Left ventricle myocardium inferior (tissue), 1 donor: Measurements from ENCODE around the gene TEX51. TPM values are rescaled to one million over a fixed set of nuclear protein-coding genes. Genes with fewer than 3 reads are reported as not detected.

ENCODE experiments used
- DNase-seq: peaks from one replicate; pipeline ENCODE4 v3.0.0-alpha.2; 2020
- H3K27ac ChIP-seq: fragments of 200-600 bp; replicated peaks from 2 replicates; pipeline ENCODE4 v1.8.0; 2021
- H3K27me3 ChIP-seq: fragments of 200-600 bp; 2 replicates; pipeline ENCODE4 v1.8.0; 2021; ENCODE audit warnings: low read depth
- H3K36me3 ChIP-seq: fragments of 200-600 bp; 2 replicates; pipeline ENCODE4 v1.8.0; 2021
- H3K4me1 ChIP-seq: fragments of 200-600 bp; 2 replicates; pipeline ENCODE4 v1.8.0; 2021
- H3K4me3 ChIP-seq: fragments of 200-600 bp; 2 replicates; pipeline ENCODE4 v1.8.0; 2021; ENCODE audit warnings: mild to moderate bottlenecking, moderate library complexity
- H3K9me3 ChIP-seq: fragments of 200-600 bp; replicated peaks from 2 replicates; pipeline ENCODE4 v1.8.0; 2021
- intact Hi-C: fragments of 100-400 bp; cut with micrococcal nuclease; formaldehyde crosslinking; loops from one replicate; pipeline ENCODE4 v1.11.0; 2022
- total RNA-seq: library from RNA; stranded (reverse); fragmentation: NEBNext Ultra II Directional; extraction: Animal tissue kit (Norgen Biotek cat#: 25700); gene quantifications from one replicate; pipeline ENCODE4 v1.2.1, GENCODE V29; 2021
- TF ChIP-seq, protein P1 (sequence below): fragments of 200-600 bp; IDR thresholded peaks from 2 replicates; pipeline ENCODE4 v1.8.0; 2021; ENCODE audit warnings: antibody characterized with exemption, mild to moderate bottlenecking, borderline replicate concordance
- donor health status: DM: no; HTN: yes; CAD: no; lungs with severe emphysema.

TEX51 gene
- total RNA-seq, 1 donor from 2014 or later, result not detected

DNA sequence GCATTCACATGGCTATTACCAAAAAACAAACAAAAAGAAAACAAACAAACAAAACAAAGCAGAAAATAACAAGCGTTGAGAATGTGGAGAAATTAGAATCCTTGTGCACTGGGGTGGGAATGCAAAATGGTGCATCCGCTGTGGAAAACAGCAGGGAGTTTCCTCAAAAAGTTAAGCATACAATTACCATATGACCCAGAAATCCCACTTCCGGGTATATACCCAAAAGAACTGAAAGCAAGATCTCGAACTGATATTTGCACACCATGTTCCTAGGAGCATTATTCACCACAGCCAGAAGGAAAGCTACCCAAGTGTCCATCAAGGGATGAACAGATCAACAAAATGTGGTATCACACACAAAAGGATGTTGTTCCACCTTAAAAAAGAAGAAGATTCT is 17.9 kb upstream of the TEX51 start:
- peaks cover 48% of the 10 kb centered on the region for H3K27me3 ChIP-seq
- intact Hi-C loops, result no loop called here
- H3K36me3 ChIP-seq, result no peaks in the 10 kb centered on the region
- no peak for DNase-seq
- TF ChIP-seq, protein P1, sequence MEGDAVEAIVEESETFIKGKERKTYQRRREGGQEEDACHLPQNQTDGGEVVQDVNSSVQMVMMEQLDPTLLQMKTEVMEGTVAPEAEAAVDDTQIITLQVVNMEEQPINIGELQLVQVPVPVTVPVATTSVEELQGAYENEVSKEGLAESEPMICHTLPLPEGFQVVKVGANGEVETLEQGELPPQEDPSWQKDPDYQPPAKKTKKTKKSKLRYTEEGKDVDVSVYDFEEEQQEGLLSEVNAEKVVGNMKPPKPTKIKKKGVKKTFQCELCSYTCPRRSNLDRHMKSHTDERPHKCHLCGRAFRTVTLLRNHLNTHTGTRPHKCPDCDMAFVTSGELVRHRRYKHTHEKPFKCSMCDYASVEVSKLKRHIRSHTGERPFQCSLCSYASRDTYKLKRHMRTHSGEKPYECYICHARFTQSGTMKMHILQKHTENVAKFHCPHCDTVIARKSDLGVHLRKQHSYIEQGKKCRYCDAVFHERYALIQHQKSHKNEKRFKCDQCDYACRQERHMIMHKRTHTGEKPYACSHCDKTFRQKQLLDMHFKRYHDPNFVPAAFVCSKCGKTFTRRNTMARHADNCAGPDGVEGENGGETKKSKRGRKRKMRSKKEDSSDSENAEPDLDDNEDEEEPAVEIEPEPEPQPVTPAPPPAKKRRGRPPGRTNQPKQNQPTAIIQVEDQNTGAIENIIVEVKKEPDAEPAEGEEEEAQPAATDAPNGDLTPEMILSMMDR, result no peak
- H3K4me3 ChIP-seq, result no peak overlapping the region
- H3K9me3 ChIP-seq, result peaks cover 15% of the 10 kb centered on the region
- H3K27ac ChIP-seq, result no peak overlapping the region
- H3K4me1 ChIP-seq, result peaks cover 2% of the 10 kb centered on the region

DNA sequence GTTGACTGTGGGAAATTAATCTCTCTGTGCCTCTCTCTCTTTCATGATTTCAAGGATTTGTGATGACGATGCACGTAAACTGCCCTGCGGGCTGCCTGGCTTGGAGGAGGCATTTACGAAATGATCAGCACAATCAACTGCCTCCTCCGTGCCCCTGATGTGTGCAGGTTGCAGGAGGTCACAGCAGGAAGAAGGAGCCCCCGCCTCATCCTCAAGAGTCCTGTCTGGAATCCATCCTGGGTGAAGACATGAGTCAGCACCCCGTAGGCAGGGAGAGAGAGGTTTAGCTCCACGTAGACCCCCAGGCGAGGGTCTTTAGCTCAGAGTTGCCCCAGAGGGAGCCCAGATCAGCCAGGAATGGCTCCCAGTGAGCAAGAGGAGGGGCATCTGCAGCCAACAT is 17.1 kb upstream of the TEX51 start:
- TF ChIP-seq, protein P1, result no peak
- Histone ChIP-seq H3K27ac (no peak overlapping the region), H3K4me3 (no peak overlapping the region), H3K9me3 (peaks cover 8% of the 10 kb centered on the region), H3K27me3 (peaks cover 55% of the 10 kb centered on the region), H3K36me3 (no peaks in the 10 kb centered on the region), H3K4me1 (peaks cover 9% of the 10 kb centered on the region)
- no peak for DNase-seq
- intact Hi-C loops, result no loop called here

DNA sequence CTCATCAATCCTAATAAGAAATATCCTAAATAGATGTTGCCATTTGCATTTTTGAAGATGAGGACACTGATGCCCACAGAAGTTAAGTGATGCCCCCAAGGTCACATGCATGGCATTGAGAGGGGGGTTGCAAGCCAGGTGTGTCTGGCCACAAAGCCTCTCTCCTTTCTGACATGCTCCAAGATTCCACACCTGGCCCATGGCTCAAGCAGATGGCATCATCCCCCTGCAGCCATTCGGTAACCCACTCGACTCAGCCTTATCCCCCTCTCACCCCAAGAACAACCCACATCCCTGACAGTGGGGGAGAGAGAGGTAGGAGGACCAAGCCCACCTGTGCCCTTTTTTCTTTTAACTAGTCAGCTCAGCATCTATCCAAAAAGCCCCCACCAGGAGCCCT is 16.5 kb upstream of the TEX51 start:
- TF ChIP-seq, protein P1, result no peak
- H3K4me3 ChIP-seq, result no peak overlapping the region
- DNase-seq, result no peak
- peaks cover 61% of the 10 kb centered on the region for H3K27me3 ChIP-seq
- H3K36me3 ChIP-seq, result no peaks in the 10 kb centered on the region
- peaks cover 2% of the 10 kb centered on the region for H3K9me3 ChIP-seq
- peaks cover 9% of the 10 kb centered on the region for H3K4me1 ChIP-seq
- intact Hi-C loops, result no loop called here
- H3K27ac ChIP-seq, result no peak overlapping the region

GRCh38 chr2:126882736-126883665 is 15.7 kb upstream of the TEX51 start:
- H3K4me3 ChIP-seq, result no peak overlapping the region
- intact Hi-C loops, result no loop called here
- H3K27me3 ChIP-seq, result peaks cover 69% of the 10 kb centered on the region
- no peak overlapping the region for H3K27ac ChIP-seq
- no peaks in the 10 kb centered on the region for H3K36me3 ChIP-seq
- H3K4me1 ChIP-seq, result peaks cover 9% of the 10 kb centered on the region
- TF ChIP-seq, protein P1, result no peak
- no peak for DNase-seq
- no peaks in the 10 kb centered on the region for H3K9me3 ChIP-seq

GRCh38 chr2:126883666-126884040 is 15.0 kb upstream of the TEX51 start:
- H3K4me1 ChIP-seq, result peaks cover 9% of the 10 kb centered on the region
- H3K4me3 ChIP-seq, result no peak overlapping the region
- TF ChIP-seq, protein P1, result no peak
- H3K36me3 ChIP-seq, result no peaks in the 10 kb centered on the region
- peaks cover 76% of the 10 kb centered on the region for H3K27me3 ChIP-seq
- H3K27ac ChIP-seq, result no peak overlapping the region
- H3K9me3 ChIP-seq, result no peaks in the 10 kb centered on the region
- no peak for DNase-seq
- intact Hi-C loops, result no loop called here
